Measurements from ENCODE around the gene CLEC16A. TPM values are rescaled to one million over a fixed set of nuclear protein-coding genes. Genes with fewer than 3 reads are reported as not detected.

Gene CLEC16A
- total and polyA plus RNA-seq, 2 experiments from 2014 or later = 9.9 to 24.1 TPM

- H3K4me3 Mint-ChIP-seq = no peak overlapping the region
These were observed 117.4 kb downstream of the CLEC16A start for GRCh38 chr16:11061629-11062270.

More at GRCh38 chr16:11061629-11062270, 117.4 kb downstream of the CLEC16A start:
- Histone ChIP-seq H4K20me1 (replicated peaks; ENCODE audit: insufficient read depth) (no peaks in the 10 kb centered on the region), H3K36me3 (ENCODE audit: insufficient read depth) (no peaks in the 10 kb centered on the region), H3K9me2 (ENCODE audit: insufficient read depth) (no peaks in the 10 kb centered on the region), H3K4me1 (ENCODE audit: insufficient read depth) (no peaks in the 10 kb centered on the region), H3K79me2 (replicated peaks; ENCODE audit: insufficient read depth) (no peaks in the 10 kb centered on the region), H3K4me3 (no peak overlapping the region), H3K4me2 (no peak overlapping the region), H3K27ac (ENCODE audit: low read depth) (no peak overlapping the region), H3K27me3 (ENCODE audit: insufficient read depth) (no peaks in the 10 kb centered on the region), H2AFZ (no peak overlapping the region), H3F3A (replicated peaks; ENCODE audit: low read depth) (no peaks in the 10 kb centered on the region)
- no peak overlapping the region for H3K27ac Mint-ChIP-seq
- no peak for TF ChIP-seq JUNB (IDR thresholded peaks at IDR 0.05; ENCODE audit: unreplicated experiment)
- TF ChIP-seq NANOG (IDR thresholded peaks at IDR 0.05; ENCODE audit: borderline replicate concordance) = no peak
- TF ChIP-seq CREB1 (CRISPR knock-in tag; IDR thresholded peaks at IDR 0.05; ENCODE audit: low read depth) = no peak
- no peak for TF ChIP-seq ZNF331 (CRISPR knock-in tag; IDR thresholded peaks at IDR 0.05; ENCODE audit: low read depth)
- TF ChIP-seq, protein P1, sequence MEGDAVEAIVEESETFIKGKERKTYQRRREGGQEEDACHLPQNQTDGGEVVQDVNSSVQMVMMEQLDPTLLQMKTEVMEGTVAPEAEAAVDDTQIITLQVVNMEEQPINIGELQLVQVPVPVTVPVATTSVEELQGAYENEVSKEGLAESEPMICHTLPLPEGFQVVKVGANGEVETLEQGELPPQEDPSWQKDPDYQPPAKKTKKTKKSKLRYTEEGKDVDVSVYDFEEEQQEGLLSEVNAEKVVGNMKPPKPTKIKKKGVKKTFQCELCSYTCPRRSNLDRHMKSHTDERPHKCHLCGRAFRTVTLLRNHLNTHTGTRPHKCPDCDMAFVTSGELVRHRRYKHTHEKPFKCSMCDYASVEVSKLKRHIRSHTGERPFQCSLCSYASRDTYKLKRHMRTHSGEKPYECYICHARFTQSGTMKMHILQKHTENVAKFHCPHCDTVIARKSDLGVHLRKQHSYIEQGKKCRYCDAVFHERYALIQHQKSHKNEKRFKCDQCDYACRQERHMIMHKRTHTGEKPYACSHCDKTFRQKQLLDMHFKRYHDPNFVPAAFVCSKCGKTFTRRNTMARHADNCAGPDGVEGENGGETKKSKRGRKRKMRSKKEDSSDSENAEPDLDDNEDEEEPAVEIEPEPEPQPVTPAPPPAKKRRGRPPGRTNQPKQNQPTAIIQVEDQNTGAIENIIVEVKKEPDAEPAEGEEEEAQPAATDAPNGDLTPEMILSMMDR (conservative IDR thresholded peaks at IDR 0.05; ENCODE audit: low read depth in 2 of 2) = no peak
- TF ChIP-seq, protein P2, sequence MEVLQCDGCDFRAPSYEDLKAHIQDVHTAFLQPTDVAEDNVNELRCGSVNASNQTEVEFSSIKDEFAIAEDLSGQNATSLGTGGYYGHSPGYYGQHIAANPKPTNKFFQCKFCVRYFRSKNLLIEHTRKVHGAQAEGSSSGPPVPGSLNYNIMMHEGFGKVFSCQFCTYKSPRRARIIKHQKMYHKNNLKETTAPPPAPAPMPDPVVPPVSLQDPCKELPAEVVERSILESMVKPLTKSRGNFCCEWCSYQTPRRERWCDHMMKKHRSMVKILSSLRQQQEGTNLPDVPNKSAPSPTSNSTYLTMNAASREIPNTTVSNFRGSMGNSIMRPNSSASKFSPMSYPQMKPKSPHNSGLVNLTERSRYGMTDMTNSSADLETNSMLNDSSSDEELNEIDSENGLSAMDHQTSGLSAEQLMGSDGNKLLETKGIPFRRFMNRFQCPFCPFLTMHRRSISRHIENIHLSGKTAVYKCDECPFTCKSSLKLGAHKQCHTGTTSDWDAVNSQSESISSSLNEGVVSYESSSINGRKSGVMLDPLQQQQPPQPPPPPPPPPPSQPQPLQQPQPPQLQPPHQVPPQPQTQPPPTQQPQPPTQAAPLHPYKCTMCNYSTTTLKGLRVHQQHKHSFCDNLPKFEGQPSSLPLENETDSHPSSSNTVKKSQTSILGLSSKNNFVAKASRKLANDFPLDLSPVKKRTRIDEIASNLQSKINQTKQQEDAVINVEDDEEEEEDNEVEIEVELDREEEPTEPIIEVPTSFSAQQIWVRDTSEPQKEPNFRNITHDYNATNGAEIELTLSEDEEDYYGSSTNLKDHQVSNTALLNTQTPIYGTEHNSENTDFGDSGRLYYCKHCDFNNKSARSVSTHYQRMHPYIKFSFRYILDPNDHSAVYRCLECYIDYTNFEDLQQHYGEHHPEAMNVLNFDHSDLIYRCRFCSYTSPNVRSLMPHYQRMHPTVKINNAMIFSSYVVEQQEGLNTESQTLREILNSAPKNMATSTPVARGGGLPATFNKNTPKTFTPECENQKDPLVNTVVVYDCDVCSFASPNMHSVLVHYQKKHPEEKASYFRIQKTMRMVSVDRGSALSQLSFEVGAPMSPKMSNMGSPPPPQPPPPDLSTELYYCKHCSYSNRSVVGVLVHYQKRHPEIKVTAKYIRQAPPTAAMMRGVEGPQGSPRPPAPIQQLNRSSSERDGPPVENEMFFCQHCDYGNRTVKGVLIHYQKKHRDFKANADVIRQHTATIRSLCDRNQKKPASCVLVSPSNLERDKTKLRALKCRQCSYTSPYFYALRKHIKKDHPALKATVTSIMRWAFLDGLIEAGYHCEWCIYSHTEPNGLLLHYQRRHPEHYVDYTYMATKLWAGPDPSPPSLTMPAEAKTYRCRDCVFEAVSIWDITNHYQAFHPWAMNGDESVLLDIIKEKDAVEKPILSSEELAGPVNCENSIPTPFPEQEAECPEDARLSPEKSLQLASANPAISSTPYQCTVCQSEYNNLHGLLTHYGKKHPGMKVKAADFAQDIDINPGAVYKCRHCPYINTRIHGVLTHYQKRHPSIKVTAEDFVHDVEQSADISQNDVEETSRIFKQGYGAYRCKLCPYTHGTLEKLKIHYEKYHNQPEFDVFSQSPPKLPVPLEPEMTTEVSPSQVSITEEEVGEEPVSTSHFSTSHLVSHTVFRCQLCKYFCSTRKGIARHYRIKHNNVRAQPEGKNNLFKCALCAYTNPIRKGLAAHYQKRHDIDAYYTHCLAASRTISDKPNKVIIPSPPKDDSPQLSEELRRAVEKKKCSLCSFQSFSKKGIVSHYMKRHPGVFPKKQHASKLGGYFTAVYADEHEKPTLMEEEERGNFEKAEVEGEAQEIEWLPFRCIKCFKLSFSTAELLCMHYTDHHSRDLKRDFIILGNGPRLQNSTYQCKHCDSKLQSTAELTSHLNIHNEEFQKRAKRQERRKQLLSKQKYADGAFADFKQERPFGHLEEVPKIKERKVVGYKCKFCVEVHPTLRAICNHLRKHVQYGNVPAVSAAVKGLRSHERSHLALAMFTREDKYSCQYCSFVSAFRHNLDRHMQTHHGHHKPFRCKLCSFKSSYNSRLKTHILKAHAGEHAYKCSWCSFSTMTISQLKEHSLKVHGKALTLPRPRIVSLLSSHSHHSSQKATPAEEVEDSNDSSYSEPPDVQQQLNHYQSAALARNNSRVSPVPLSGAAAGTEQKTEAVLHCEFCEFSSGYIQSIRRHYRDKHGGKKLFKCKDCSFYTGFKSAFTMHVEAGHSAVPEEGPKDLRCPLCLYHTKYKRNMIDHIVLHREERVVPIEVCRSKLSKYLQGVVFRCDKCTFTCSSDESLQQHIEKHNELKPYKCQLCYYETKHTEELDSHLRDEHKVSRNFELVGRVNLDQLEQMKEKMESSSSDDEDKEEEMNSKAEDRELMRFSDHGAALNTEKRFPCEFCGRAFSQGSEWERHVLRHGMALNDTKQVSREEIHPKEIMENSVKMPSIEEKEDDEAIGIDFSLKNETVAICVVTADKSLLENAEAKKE (CRISPR knock-in tag; IDR thresholded peaks at IDR 0.05) = no peak
- no peak for TF ChIP-seq EZH2 (IDR thresholded peaks at IDR 0.05; ENCODE audit: low read depth, unreplicated experiment)
- no peak for TF ChIP-seq POLR2AphosphoS5 (IDR thresholded peaks at IDR 0.05; ENCODE audit: low read depth)
- no peak for TF ChIP-seq STAT1 (IDR thresholded peaks at IDR 0.05; ENCODE audit: unreplicated experiment)
- TF ChIP-seq, protein P3, sequence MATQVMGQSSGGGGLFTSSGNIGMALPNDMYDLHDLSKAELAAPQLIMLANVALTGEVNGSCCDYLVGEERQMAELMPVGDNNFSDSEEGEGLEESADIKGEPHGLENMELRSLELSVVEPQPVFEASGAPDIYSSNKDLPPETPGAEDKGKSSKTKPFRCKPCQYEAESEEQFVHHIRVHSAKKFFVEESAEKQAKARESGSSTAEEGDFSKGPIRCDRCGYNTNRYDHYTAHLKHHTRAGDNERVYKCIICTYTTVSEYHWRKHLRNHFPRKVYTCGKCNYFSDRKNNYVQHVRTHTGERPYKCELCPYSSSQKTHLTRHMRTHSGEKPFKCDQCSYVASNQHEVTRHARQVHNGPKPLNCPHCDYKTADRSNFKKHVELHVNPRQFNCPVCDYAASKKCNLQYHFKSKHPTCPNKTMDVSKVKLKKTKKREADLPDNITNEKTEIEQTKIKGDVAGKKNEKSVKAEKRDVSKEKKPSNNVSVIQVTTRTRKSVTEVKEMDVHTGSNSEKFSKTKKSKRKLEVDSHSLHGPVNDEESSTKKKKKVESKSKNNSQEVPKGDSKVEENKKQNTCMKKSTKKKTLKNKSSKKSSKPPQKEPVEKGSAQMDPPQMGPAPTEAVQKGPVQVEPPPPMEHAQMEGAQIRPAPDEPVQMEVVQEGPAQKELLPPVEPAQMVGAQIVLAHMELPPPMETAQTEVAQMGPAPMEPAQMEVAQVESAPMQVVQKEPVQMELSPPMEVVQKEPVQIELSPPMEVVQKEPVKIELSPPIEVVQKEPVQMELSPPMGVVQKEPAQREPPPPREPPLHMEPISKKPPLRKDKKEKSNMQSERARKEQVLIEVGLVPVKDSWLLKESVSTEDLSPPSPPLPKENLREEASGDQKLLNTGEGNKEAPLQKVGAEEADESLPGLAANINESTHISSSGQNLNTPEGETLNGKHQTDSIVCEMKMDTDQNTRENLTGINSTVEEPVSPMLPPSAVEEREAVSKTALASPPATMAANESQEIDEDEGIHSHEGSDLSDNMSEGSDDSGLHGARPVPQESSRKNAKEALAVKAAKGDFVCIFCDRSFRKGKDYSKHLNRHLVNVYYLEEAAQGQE (IDR thresholded peaks at IDR 0.05; ENCODE audit: unreplicated experiment) = no peak
- H3K4me1 Mint-ChIP-seq = peaks cover 8% of the 10 kb centered on the region
- H3K36me3 Mint-ChIP-seq (ENCODE audit: low read depth) = no peaks in the 10 kb centered on the region
- no peak for DNase-seq (ENCODE audit: low spot score)
- ATAC-seq = no peak
- H3K9me3 Mint-ChIP-seq = no peaks in the 10 kb centered on the region
- peaks cover 3% of the 10 kb centered on the region for H3K27me3 Mint-ChIP-seq (ENCODE audit: insufficient read depth, low read depth, poor library complexity)

Measured in GM23338 (cell line).